ENCODE results near the gene TRPM5. TPM values are rescaled to one million over a fixed set of nuclear protein-coding genes. Genes with fewer than 3 reads are reported as not detected.

TRPM5 gene
- total RNA-seq, 1 donor from 2014 or later, result not detected

GRCh38 chr11:2477254-2477653 is 32.9 kb upstream of the TRPM5 start:
- Mint-ChIP-seq H3K36me3 (ENCODE audit: low read depth) (peaks cover 6% of the 10 kb centered on the region), H3K4me1 (ENCODE audit: low read depth) (no peaks in the 10 kb centered on the region), H3K9me3 (ENCODE audit: low read depth) (peaks cover 11% of the 10 kb centered on the region), H3K27me3 (ENCODE audit: low read depth) (peaks cover 46% of the 10 kb centered on the region), H3K4me3 (ENCODE audit: unreplicated experiment) (no peak overlapping the region), H3K27ac (ENCODE audit: unreplicated experiment) (no peak overlapping the region)
- TF ChIP-seq CTCF (IDR thresholded peaks at IDR 0.05), result no peak
- no peak for DNase-seq (ENCODE audit: low spot score)

- H3K27me3 Mint-ChIP-seq (ENCODE audit: low read depth), result peaks cover 44% of the 10 kb centered on the region
- no peak overlapping the region for H3K27ac Mint-ChIP-seq (ENCODE audit: unreplicated experiment)
- no peaks in the 10 kb centered on the region for H3K4me1 Mint-ChIP-seq (ENCODE audit: low read depth)
- TF ChIP-seq CTCF (IDR thresholded peaks at IDR 0.05), result no peak
- no peak overlapping the region for H3K4me3 Mint-ChIP-seq (ENCODE audit: unreplicated experiment)
- DNase-seq (ENCODE audit: low spot score), result no peak
- peaks cover 7% of the 10 kb centered on the region for H3K9me3 Mint-ChIP-seq (ENCODE audit: low read depth)
- peaks cover 6% of the 10 kb centered on the region for H3K36me3 Mint-ChIP-seq (ENCODE audit: low read depth)
These were observed 31.0 kb upstream of the TRPM5 start for GRCh38 chr11:2475136-2475918.

- TF ChIP-seq CTCF (IDR thresholded peaks at IDR 0.05), result no peak
- H3K27me3 Mint-ChIP-seq (ENCODE audit: low read depth), result peaks cover 47% of the 10 kb centered on the region
- no peak for DNase-seq (ENCODE audit: low spot score)
- no peak overlapping the region for H3K27ac Mint-ChIP-seq (ENCODE audit: unreplicated experiment)
- no peaks in the 10 kb centered on the region for H3K9me3 Mint-ChIP-seq (ENCODE audit: low read depth)
- no peak overlapping the region for H3K4me3 Mint-ChIP-seq (ENCODE audit: unreplicated experiment)
- H3K36me3 Mint-ChIP-seq (ENCODE audit: low read depth), result no peaks in the 10 kb centered on the region
- no peaks in the 10 kb centered on the region for H3K4me1 Mint-ChIP-seq (ENCODE audit: low read depth)
These were observed 30.0 kb upstream of the TRPM5 start for GRCh38 chr11:2474059-2474901.

GRCh38 chr11:2473361-2474058 is 29.2 kb upstream of the TRPM5 start:
- H3K36me3 Mint-ChIP-seq (ENCODE audit: low read depth), result no peaks in the 10 kb centered on the region
- peaks cover 55% of the 10 kb centered on the region for H3K27me3 Mint-ChIP-seq (ENCODE audit: low read depth)
- TF ChIP-seq CTCF (IDR thresholded peaks at IDR 0.05), result no peak
- peaks cover 2% of the 10 kb centered on the region for H3K9me3 Mint-ChIP-seq (ENCODE audit: low read depth)
- H3K27ac Mint-ChIP-seq (ENCODE audit: unreplicated experiment), result no peak overlapping the region
- no peaks in the 10 kb centered on the region for H3K4me1 Mint-ChIP-seq (ENCODE audit: low read depth)
- no peak for DNase-seq (ENCODE audit: low spot score)
- no peak overlapping the region for H3K4me3 Mint-ChIP-seq (ENCODE audit: unreplicated experiment)

Measured in chondrocyte (in vitro differentiated cells).